HepG2 (cell line): ENCODE measurements around the gene ACSS2. TPM values are rescaled to one million over a fixed set of nuclear protein-coding genes. Genes with fewer than 3 reads are reported as not detected.

ENCODE experiments used
- BCL3 ChIP-seq: sonication (generic); formaldehyde crosslinking; IDR thresholded peaks from 2 replicates; pipeline ENCODE4 v1.5.1; 2020; ENCODE audit warnings: mild to moderate bottlenecking, missing genetic modification reagents, moderate library complexity
- ERF ChIP-seq: IDR thresholded peaks from 2 replicates; pipeline ENCODE4 v1.6.1; 2018; ENCODE audit warnings: missing biosample characterization, missing genetic modification reagents
- FIP1L1 ChIP-seq: fragments of 200-400 bp; formaldehyde crosslinking; IDR thresholded peaks from 2 replicates; pipeline ENCODE4 v1.6.1; 2018; ENCODE audit warnings: low read depth, mild to moderate bottlenecking, low read length, moderate library complexity, borderline replicate concordance; ENCODE audit not compliant: insufficient read depth
- FOXJ3 ChIP-seq: sonication (generic); formaldehyde crosslinking; IDR thresholded peaks from 2 replicates; pipeline ENCODE4 v1.4.0; 2020; ENCODE audit warnings: missing genetic modification reagents, mild to moderate bottlenecking, borderline replicate concordance
- KDM1A ChIP-seq: IDR thresholded peaks from 2 replicates; pipeline ENCODE4 v1.6.1; 2016; ENCODE audit warnings: missing compliant biosample characterization
- KDM6A ChIP-seq: IDR thresholded peaks from 2 replicates; pipeline ENCODE4 v1.6.1; 2016; ENCODE audit warnings: low read depth
- NFE2 ChIP-seq: sonication (generic); formaldehyde crosslinking; IDR thresholded peaks from 2 replicates; pipeline ENCODE4 v1.4.0; 2020; ENCODE audit warnings: missing genetic modification reagents
- PBX3 ChIP-seq: sonication (generic); formaldehyde crosslinking; IDR thresholded peaks from 2 replicates; pipeline ENCODE4 v1.8.1; 2023; ENCODE audit warnings: missing genetic modification reagents, inconsistent platforms, borderline replicate concordance
- PRDM4 ChIP-seq: sonication (generic); formaldehyde crosslinking; IDR thresholded peaks from 2 replicates; pipeline ENCODE4 v1.9.0; 2021; ENCODE audit warnings: missing genetic modification reagents, borderline replicate concordance
- RBFOX2 ChIP-seq: fragments of 200-400 bp; formaldehyde crosslinking; IDR thresholded peaks from 2 replicates; pipeline ENCODE4 v1.6.1; 2017; ENCODE audit warnings: low read depth, mild to moderate bottlenecking, low read length
- SP4 ChIP-seq: sonication (generic); formaldehyde crosslinking; IDR thresholded peaks from 2 replicates; pipeline ENCODE4 v1.8.1; 2023; ENCODE audit warnings: mild to moderate bottlenecking, missing genetic modification reagents
- TSC22D2 ChIP-seq: sonication (generic); formaldehyde crosslinking; IDR thresholded peaks from 2 replicates; pipeline ENCODE4 v1.5.1; 2020; ENCODE audit warnings: missing genetic modification reagents, mild to moderate bottlenecking, borderline replicate concordance
- ZKSCAN1 ChIP-seq: fragments of 150-350 bp; IDR thresholded peaks from 2 replicates; pipeline ENCODE4 v1.6.1; 2014; ENCODE audit warnings: low read length
- ZNF143 ChIP-seq: sonication (generic); formaldehyde crosslinking; IDR thresholded peaks from 2 replicates; pipeline ENCODE4 v1.4.0; 2020; ENCODE audit warnings: missing genetic modification reagents
- ZNF207 ChIP-seq: fragments of 450-650 bp; IDR thresholded peaks from 2 replicates; pipeline ENCODE4 v1.6.1; 2016; ENCODE audit warnings: antibody characterized with exemption, borderline replicate concordance
- ZNF225 ChIP-seq: sonication (generic); formaldehyde crosslinking; IDR thresholded peaks from 2 replicates; pipeline ENCODE4 v1.4.0; 2020; ENCODE audit warnings: mild to moderate bottlenecking, missing genetic modification reagents
- ZNF235 ChIP-seq: sonication (generic); formaldehyde crosslinking; IDR thresholded peaks from 2 replicates; pipeline ENCODE4 v1.8.1; 2023; ENCODE audit warnings: mild to moderate bottlenecking, missing genetic modification reagents, borderline replicate concordance
- ZNF317 ChIP-seq: sonication (generic); formaldehyde crosslinking; IDR thresholded peaks from 2 replicates; pipeline ENCODE4 v1.5.0; 2020; ENCODE audit warnings: mild to moderate bottlenecking, missing genetic modification reagents
- ZNF547 ChIP-seq: sonication (generic); formaldehyde crosslinking; IDR thresholded peaks from 2 replicates; pipeline ENCODE4 v1.5.1; 2020; ENCODE audit warnings: mild to moderate bottlenecking, missing genetic modification reagents
- ZNF549 ChIP-seq: sonication (generic); formaldehyde crosslinking; IDR thresholded peaks from 2 replicates; pipeline ENCODE4 v1.5.0; 2020; ENCODE audit warnings: missing genetic modification reagents
- ZNF570 ChIP-seq: sonication (generic); formaldehyde crosslinking; IDR thresholded peaks from 2 replicates; pipeline ENCODE4 v1.4.0; 2020; ENCODE audit warnings: mild to moderate bottlenecking, missing genetic modification reagents, borderline replicate concordance
- ZNF589 ChIP-seq: sonication (generic); formaldehyde crosslinking; conservative IDR thresholded peaks from 2 replicates; pipeline ENCODE4 v1.8.0; 2022; ENCODE audit warnings: mild to moderate bottlenecking, moderate library complexity, missing genetic modification reagents
- ZSCAN22 ChIP-seq: sonication (generic); formaldehyde crosslinking; IDR thresholded peaks from 2 replicates; pipeline ENCODE4 v1.4.0; 2020; ENCODE audit warnings: mild to moderate bottlenecking, missing genetic modification reagents
- polyA plus RNA-seq, 8 experiments: library from polyadenylated mRNA; depleted of rRNA in 3 of 8; stranded (reverse) in 7 of 8; unstranded in 1 of 8; fragments of >200 nt; fragmentation: Illumina TruSeq in 4 of 8; extraction: Trizol in 4 of 8; gene quantifications; 2 replicates each; pipeline versions ENCODE4 v1.2.1 to v1.2.3, GENCODE V29; 2011 to 2016; ENCODE audit warnings: low read depth in 4 of 8, missing spikeins in 1 of 8, mixed read lengths in 1 of 8; ENCODE audit not compliant: insufficient read depth in 1 of 8
- total RNA-seq, 5 experiments: library from RNA; depleted of rRNA; stranded (reverse); fragments of >200 nt; fragmentation: Illumina TruSeq; extraction: Trizol; gene quantifications; 2 replicates each; pipeline ENCODE4 v1.2.3, GENCODE V29; 2016; ENCODE audit warnings: low read depth in 1 of 5

Gene ACSS2
- total and polyA plus RNA-seq, 2 of the 13 experiments (the other 11 are each of a cell fraction or from before 2014, with no cell fraction given): 72.8 to 89.7 TPM

GRCh38 chr20:34875642-34876405, 588 bp upstream of the ACSS2 start (continued):
- TF ChIP-seq KDM1A (CRISPR knock-in tag) (no peak), SP4 (peak; percentile 100), ZNF589 (CRISPR knock-in tag) (no peak), ZNF207 (no peak), PBX3 (CRISPR knock-in tag) (no peak), KDM6A (no peak), ZNF225 (CRISPR knock-in tag) (no peak), ZNF547 (CRISPR knock-in tag) (no peak), ZNF143 (CRISPR knock-in tag) (no peak), FIP1L1 (no peak), ERF (CRISPR knock-in tag) (peak; percentile 90), ZNF317 (peak; percentile 68; the same call in 1 of the 2 replicates), TSC22D2 (CRISPR knock-in tag) (no peak), ZNF235 (CRISPR knock-in tag) (no peak), ZKSCAN1 (no peak), PRDM4 (CRISPR knock-in tag) (no peak), FOXJ3 (no peak), BCL3 (CRISPR knock-in tag) (no peak), ZSCAN22 (CRISPR knock-in tag) (no peak; the same call in 1 of the 2 replicates), RBFOX2 (no peak), ZNF549 (CRISPR knock-in tag) (no peak), ZNF570 (CRISPR knock-in tag) (no peak), NFE2 (CRISPR knock-in tag) (no peak)
